GM12878 (cell line): ENCODE data around the gene IMPG2.

ENCODE experiments used
- CBX3 ChIP-seq: fragments of 200-600 bp; sonication (generic); IDR thresholded peaks from 2 replicates; pipeline ENCODE4 v1.6.1; 2016; ENCODE audit warnings: low read depth, borderline replicate concordance
- CEBPZ ChIP-seq: fragments of 150-350 bp; IDR thresholded peaks from 2 replicates; pipeline ENCODE4 v1.6.1; 2016; ENCODE audit warnings: low read depth, low read length
- CREB1 ChIP-seq: IDR thresholded peaks from 2 replicates; pipeline ENCODE4 v1.6.1; 2012; ENCODE audit warnings: low read depth, mild to moderate bottlenecking, inconsistent platforms
- CTCF ChIP-seq, 3 experiments: IDR thresholded peaks in 2 of 3; conservative IDR thresholded peaks in 1 of 3; 2 replicates each; pipeline ENCODE4 v1.5.1; 2011; ENCODE audit warnings: low read depth in 3 of 3, low read length in 3 of 3, mild to moderate bottlenecking in 3 of 3, control low read depth in 2 of 3, moderate library complexity in 2 of 3, inconsistent platforms in 1 of 3, mixed read lengths in 1 of 3; ENCODE audit not compliant: control insufficient read depth in 2 of 3, insufficient read depth in 1 of 3; ENCODE audit errors: extremely low read depth in 1 of 3
- EGR1 ChIP-seq, 2 experiments: IDR thresholded peaks; 1 replicate in 1 of 2; 2 replicates in 1 of 2; pipeline ENCODE4 v1.6.1; 2011 to 2012; ENCODE audit warnings: low read depth in 2 of 2, low read length in 2 of 2, borderline replicate concordance in 1 of 2, mild to moderate bottlenecking in 1 of 2, moderate library complexity in 1 of 2
- EP300 ChIP-seq, 2 experiments: fragments of 150-350 bp in 1 of 2; IDR thresholded peaks; 2 replicates each; pipeline ENCODE4 v1.6.1; 2011 to 2012; ENCODE audit warnings: low read depth in 2 of 2, low read length in 2 of 2, borderline replicate concordance in 1 of 2, improper control_type of control experiment in 1 of 2, inconsistent platforms in 1 of 2; ENCODE audit not compliant: control insufficient read depth in 1 of 2
- EZH2 ChIP-seq: IDR thresholded peaks from 2 replicates; pipeline ENCODE4 v1.6.1; 2012; ENCODE audit warnings: low read depth, mild to moderate bottlenecking, control low read depth, inconsistent platforms, low read length, borderline replicate concordance; ENCODE audit not compliant: control insufficient read depth
- FOXK2 ChIP-seq: fragments of 450-650 bp; IDR thresholded peaks from 2 replicates; pipeline ENCODE4 v1.6.1; 2017; ENCODE audit warnings: mild to moderate bottlenecking, moderate library complexity
- GABPA ChIP-seq: IDR thresholded peaks from 2 replicates; pipeline ENCODE4 v1.6.1; 2014; ENCODE audit warnings: antibody characterized with exemption, low read depth, mild to moderate bottlenecking, inconsistent platforms
- KDM1A ChIP-seq: fragments of 200-600 bp; sonication (generic); IDR thresholded peaks from 2 replicates; pipeline ENCODE4 v1.6.1; 2016; ENCODE audit warnings: borderline replicate concordance
- NFXL1 ChIP-seq: fragments of 450-650 bp; IDR thresholded peaks from 2 replicates; pipeline ENCODE4 v1.6.1; 2017; ENCODE audit warnings: antibody characterized with exemption, mild to moderate bottlenecking, borderline replicate concordance
- POLR2A ChIP-seq: IDR thresholded peaks from 2 replicates; pipeline ENCODE4 v1.6.1; 2011; ENCODE audit warnings: low read depth, mild to moderate bottlenecking, low read length
- POLR2AphosphoS5 ChIP-seq: IDR thresholded peaks from 2 replicates; pipeline ENCODE4 v1.6.1; 2011; ENCODE audit warnings: mild to moderate bottlenecking, low read length, inconsistent platforms
- REST ChIP-seq: IDR thresholded peaks from 2 replicates; pipeline ENCODE4 v1.6.1; 2012; ENCODE audit warnings: mild to moderate bottlenecking, low read depth, low read length

- TF ChIP-seq EGR1 (IDR thresholded peaks at IDR 0.05; ENCODE audit: borderline replicate concordance in 1 of 2, low read depth in 2 of 2, low read length in 2 of 2) (no peak), CTCF (IDR thresholded peaks at IDR 0.05 in 2 of 3, conservative IDR thresholded peaks at IDR 0.05 in 1 of 3; ENCODE audit: control insufficient read depth in 2 of 3, extremely low read depth in 1 of 3, insufficient read depth in 1 of 3, low read depth in 3 of 3, low read length in 3 of 3) (no peak), POLR2A (no peak), REST (no peak), EZH2 (no peak), CREB1 (no peak), NFXL1 (no peak), KDM1A (no peak), EP300 (IDR thresholded peaks at IDR 0.05; ENCODE audit: borderline replicate concordance in 1 of 2, control insufficient read depth in 1 of 2, low read depth in 2 of 2, low read length in 2 of 2) (no peak), CEBPZ (no peak), POLR2AphosphoS5 (no peak), CBX3 (no peak), GABPA (no peak), FOXK2 (no peak)
These were observed 137.6 kb downstream of the IMPG2 start for GRCh38 chr3:101182734-101183133.
